ENCODE results near the gene TMPRSS7.

DNA sequence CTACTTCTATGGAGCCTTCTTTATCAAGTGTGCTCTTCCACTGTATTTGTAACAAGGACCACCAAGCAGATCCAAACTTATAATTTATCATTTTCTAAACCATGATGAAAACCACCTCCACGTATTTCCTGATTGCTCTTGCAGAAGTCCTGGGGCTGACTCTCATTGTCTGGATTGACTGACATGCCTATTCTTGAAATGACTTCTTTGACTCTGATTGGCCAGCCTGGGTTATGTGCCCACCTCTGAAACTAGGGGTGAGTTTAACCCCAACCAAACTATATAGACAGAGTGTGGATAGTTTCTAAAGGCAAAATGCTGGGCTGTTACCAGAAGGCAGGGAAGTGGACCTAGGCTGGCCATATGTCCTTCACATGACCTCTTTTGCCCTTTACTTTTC is 12.7 kb downstream of the TMPRSS7 start:
- TF ChIP-seq, protein P1, sequence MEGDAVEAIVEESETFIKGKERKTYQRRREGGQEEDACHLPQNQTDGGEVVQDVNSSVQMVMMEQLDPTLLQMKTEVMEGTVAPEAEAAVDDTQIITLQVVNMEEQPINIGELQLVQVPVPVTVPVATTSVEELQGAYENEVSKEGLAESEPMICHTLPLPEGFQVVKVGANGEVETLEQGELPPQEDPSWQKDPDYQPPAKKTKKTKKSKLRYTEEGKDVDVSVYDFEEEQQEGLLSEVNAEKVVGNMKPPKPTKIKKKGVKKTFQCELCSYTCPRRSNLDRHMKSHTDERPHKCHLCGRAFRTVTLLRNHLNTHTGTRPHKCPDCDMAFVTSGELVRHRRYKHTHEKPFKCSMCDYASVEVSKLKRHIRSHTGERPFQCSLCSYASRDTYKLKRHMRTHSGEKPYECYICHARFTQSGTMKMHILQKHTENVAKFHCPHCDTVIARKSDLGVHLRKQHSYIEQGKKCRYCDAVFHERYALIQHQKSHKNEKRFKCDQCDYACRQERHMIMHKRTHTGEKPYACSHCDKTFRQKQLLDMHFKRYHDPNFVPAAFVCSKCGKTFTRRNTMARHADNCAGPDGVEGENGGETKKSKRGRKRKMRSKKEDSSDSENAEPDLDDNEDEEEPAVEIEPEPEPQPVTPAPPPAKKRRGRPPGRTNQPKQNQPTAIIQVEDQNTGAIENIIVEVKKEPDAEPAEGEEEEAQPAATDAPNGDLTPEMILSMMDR (IDR thresholded peaks at IDR 0.05): no peak
- TF ChIP-seq POLR2A (IDR thresholded peaks at IDR 0.05) (no peak), POLR2AphosphoS5 (IDR thresholded peaks at IDR 0.05) (no peak)
